HUES64 (cell line): ENCODE results near the gene ESYT2.
"Not testable (repeated sequence)": the region's sequence is repeated elsewhere in the genome, so short reads cannot be mapped to it uniquely, and the experiment has no call there.

Experiments used
- H3K27ac ChIP-seq: 2 replicates; pipeline ENCODE4 v1.7.0; 2013; ENCODE audit warnings: low read depth, low read length, inconsistent platforms
- H3K27me3 ChIP-seq: 2 replicates; pipeline ENCODE4 v1.6.1; 2013; ENCODE audit warnings: mild to moderate bottlenecking, low read length; ENCODE audit not compliant: insufficient read depth
- H3K36me3 ChIP-seq: 2 replicates; pipeline ENCODE4 v1.6.1; 2013; ENCODE audit warnings: mild to moderate bottlenecking, low read length; ENCODE audit not compliant: insufficient read depth
- H3K4me1 ChIP-seq: 2 replicates; pipeline ENCODE4 v1.6.1; 2013; ENCODE audit warnings: mild to moderate bottlenecking, low read length, moderate library complexity; ENCODE audit not compliant: insufficient read depth
- H3K4me3 ChIP-seq: 2 replicates; pipeline ENCODE4 v1.5.1; 2013; ENCODE audit warnings: mild to moderate bottlenecking, low read length, moderate library complexity
- H3K9ac ChIP-seq: 2 replicates; pipeline ENCODE4 v1.6.1; 2013; ENCODE audit warnings: mild to moderate bottlenecking, low read depth, low read length
- H3K9me3 ChIP-seq: 2 replicates; pipeline ENCODE4 v1.6.1; 2013; ENCODE audit warnings: low read depth, low read length; ENCODE audit not compliant: insufficient read depth
- WGBS: fragments of 150-250, 120-280 bp; methylation state at CpG from one replicate; pipeline ENCODE4 v1.1.7; 2013; ENCODE audit warnings: missing lambda C conversion rate; 5-methylcytosine and 5-hydroxymethylcytosine counted together

ESYT2 gene

DNA sequence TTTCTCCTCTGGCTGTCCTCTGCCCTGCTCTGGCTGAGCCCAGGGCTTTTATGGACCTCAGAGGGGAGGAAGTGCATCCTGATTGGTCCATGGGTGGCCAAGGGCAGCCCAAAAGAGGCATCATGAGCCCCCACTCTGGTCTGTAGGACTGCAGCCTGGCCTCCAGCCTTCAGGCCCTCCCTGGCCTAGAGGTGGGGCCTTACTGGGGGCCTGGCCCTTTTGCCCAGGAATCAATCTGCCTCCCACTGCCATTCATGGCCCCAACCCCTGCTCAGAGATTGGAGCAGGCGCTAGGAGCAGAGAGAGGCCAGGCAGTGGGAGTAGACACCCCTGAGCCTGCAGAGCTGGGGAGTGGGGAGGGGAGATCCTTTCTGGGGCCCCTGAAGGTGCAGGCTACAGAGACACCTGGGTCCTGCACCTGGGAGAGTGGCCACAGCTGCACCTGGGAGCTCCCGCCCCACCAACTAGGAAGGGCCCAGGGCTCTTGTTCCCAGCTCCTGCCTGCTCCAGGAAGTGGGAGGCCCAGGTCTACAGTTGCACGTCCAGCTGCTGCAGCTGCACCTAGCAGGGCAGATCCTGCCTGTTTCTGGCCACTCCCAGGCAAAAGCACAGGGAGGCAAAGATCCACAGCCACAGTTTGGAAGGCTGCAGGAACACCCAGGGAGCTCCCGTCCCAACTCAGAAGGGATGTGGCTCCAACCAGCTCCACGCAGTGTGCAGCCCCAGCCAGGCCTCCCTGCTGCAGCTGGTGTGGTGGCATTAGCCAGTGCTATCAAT is 20.6 kb upstream of the ESYT2 start:
- Histone ChIP-seq H3K4me1 (no peaks in the 10 kb centered on the region), H3K27me3 (no peaks in the 10 kb centered on the region), H3K9ac (no peak overlapping the region), H3K36me3 (no peaks in the 10 kb centered on the region), H3K9me3 (peaks cover 41% of the 10 kb centered on the region), H3K4me3 (no peak overlapping the region), H3K27ac (no peak overlapping the region)
- WGBS, result 90% methylated on average over 5 of the region's 5 CpGs

DNA sequence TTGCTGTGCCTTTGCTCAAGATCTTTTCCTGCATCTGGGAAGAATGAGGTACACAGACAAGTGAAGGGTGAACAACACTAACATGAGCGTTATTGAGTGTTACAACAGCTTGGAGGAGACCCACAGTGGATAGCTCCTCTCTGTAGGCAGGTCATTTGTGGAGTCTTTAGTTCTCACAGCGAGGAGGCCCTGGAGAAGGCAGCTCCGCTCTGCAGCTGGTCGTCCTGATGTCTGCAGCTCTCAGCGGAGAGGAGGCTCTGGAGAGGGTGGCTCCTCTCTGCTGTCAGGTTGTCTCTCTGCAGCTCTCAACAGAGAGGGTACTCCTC is 20.1 kb upstream of the ESYT2 start:
- Histone ChIP-seq H3K4me3 (no peak overlapping the region), H3K4me1 (no peaks in the 10 kb centered on the region), H3K27me3 (no peaks in the 10 kb centered on the region), H3K36me3 (no peaks in the 10 kb centered on the region), H3K27ac (no peak overlapping the region), H3K9me3 (peaks cover 43% of the 10 kb centered on the region), H3K9ac (no peak overlapping the region)
- WGBS, result 93% methylated on average over 5 of the region's 5 CpGs

DNA sequence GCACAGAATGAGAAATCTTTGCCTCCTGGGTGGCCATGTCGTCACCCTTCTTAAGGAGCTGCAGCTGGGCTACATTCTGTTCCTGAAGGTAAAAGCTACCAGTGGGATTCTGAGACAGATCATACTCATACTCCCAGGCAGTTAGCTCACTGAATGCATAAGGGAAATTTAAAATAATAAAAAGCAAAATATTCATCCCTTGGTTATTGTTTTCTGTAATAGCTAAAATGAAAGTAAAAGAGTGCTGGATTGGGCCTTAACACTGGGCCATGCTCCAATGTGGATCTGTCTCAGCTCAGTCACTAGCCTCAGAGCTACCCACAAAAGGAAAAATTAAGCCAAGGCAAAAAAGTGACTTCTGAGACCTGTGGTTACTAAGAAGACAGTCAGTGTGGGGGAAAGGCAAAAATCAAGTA is 18.1 kb upstream of the ESYT2 start:
- H3K9ac ChIP-seq, result no peak overlapping the region
- H3K9me3 ChIP-seq, result peaks cover 43% of the 10 kb centered on the region
- peaks cover 10% of the 10 kb centered on the region; the same call in 1 of the 2 replicates for H3K4me1 ChIP-seq
- no peaks in the 10 kb centered on the region for H3K27me3 ChIP-seq
- H3K27ac ChIP-seq, result no peak overlapping the region
- WGBS, result 50% methylated on average over 1 of the region's 1 CpG
- no peaks in the 10 kb centered on the region for H3K36me3 ChIP-seq
- H3K4me3 ChIP-seq, result no peak overlapping the region

DNA sequence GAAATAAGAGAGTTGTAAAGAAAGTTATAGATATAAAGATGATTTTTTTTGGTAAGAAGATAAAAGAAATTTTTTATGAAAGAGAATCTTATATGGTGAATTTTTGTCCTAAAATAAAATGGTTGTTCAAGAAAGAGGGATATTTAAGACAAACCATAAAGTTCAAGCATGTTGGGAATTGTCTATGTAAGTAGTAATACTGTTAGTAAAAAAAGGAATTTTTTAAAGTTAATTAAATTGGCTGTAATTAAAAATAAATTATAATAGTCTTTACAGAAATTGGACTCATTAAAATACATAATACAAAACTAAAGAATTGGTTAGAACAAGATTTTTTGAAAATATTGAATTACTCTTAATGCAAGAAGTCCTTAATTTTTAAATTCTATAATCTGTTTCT is 17.0 kb upstream of the ESYT2 start:
- no peaks in the 10 kb centered on the region for H3K27me3 ChIP-seq
- no peak overlapping the region for H3K27ac ChIP-seq
- H3K36me3 ChIP-seq, result no peaks in the 10 kb centered on the region
- H3K9ac ChIP-seq, result no peak overlapping the region
- no peak overlapping the region for H3K4me3 ChIP-seq
- peaks cover 10% of the 10 kb centered on the region; the same call in 1 of the 2 replicates for H3K4me1 ChIP-seq
- H3K9me3 ChIP-seq, result peaks cover 43% of the 10 kb centered on the region

DNA sequence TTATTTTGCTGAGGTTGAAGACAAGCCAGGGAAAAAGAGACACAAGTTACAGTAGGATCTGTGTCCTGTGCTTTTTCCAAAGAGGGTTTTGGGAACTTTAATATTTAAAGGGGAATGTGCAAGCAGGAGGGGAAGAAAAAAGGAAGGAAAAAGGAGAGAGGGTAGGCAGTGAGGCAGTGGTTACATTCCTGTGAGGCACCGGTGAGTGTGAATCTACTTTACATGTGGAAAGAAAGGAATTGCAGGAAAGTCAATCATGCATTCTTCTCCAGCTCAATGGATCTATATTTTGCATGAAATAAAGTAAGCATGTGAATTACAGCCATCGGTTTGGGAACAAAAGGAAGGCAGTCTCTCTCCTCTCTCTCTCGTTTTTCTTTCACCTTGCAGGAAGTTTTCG is 14.5 kb upstream of the ESYT2 start:
- Histone ChIP-seq H3K4me3 (no peak overlapping the region; the same call in 1 of the 2 replicates), H3K36me3 (no peaks in the 10 kb centered on the region), H3K9me3 (peaks cover 35% of the 10 kb centered on the region), H3K4me1 (peaks cover 10% of the 10 kb centered on the region; the same call in 1 of the 2 replicates), H3K27me3 (no peaks in the 10 kb centered on the region), H3K27ac (peak overlapping the region; percentile 87; the same call in 1 of the 2 replicates), H3K9ac (no peak overlapping the region)
- 30% methylated on average over 4 of the region's 4 CpGs for WGBS

DNA sequence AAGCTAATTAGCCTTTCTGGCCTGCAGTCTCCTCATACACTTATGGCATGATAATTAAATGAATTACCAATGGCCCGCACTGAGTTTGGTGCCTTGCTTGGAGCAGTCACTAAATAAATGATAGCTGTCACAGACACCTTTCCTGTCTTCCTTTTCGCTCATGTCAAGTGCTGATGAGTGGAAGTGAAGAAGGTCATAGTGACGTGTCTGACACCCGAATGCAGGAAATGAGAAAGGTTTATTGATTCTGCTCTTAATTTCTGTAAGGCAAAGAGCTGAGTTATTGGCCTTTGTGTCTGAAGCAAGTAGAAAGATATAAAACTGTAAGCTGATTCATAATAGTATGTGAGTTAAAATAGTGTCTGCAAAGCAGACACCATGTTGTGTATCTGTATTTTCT is 13.2 kb upstream of the ESYT2 start:
- no peaks in the 10 kb centered on the region for H3K27me3 ChIP-seq
- peaks cover 16% of the 10 kb centered on the region; the same call in 1 of the 2 replicates for H3K4me1 ChIP-seq
- peaks cover 27% of the 10 kb centered on the region for H3K9me3 ChIP-seq
- WGBS, result 92% methylated on average over 4 of the region's 4 CpGs
- H3K9ac ChIP-seq, result no peak overlapping the region
- no peak overlapping the region for H3K4me3 ChIP-seq
- H3K36me3 ChIP-seq, result no peaks in the 10 kb centered on the region
- no peak overlapping the region for H3K27ac ChIP-seq

DNA sequence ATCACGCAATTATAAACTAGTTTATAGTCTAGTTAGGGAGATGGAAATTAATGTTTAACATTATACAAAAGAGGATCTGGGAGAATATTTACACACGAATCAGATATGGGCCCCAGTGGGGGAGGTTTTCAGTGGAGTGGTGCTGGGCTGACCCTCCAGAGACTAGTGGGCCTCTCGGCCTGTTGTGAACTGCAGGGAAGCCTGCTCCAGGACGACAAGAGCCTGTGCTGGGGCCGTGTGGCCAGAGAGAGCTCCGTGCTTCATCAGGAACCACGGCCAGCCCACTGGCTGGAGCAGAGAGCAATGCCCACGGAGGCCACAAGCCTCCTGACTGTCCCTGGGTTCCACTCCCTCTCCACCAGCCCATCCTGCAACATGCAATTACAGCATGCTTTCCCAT is 11.3 kb upstream of the ESYT2 start:
- Histone ChIP-seq H3K36me3 (no peaks in the 10 kb centered on the region), H3K9me3 (peaks cover 8% of the 10 kb centered on the region), H3K4me1 (peaks cover 16% of the 10 kb centered on the region; the same call in 1 of the 2 replicates), H3K27me3 (no peaks in the 10 kb centered on the region), H3K27ac (no peak overlapping the region), H3K9ac (no peak overlapping the region), H3K4me3 (no peak overlapping the region)
- 85% methylated on average over 7 of the region's 8 CpGs for WGBS

DNA sequence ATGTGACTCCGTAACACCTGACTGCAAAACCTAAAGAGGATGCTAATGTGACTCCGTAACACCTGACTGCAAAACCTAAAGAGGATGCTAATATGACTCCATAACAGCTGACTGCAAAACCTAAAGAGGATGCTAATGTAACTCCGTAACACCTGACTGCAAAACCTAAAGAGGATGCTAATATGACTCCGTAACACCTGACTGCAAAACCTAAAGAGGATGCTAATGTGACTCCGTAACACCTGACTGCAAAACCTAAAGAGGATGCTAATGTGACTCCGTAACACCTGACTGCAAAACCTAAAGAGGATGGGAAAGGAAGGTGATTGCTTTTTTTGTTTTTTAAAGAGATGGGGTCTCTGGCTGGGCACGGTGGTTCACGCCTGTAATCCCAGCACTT is 9.9 kb upstream of the ESYT2 start:
- not testable (repeated sequence) for H3K27me3 ChIP-seq, H3K9ac ChIP-seq, H3K4me3 ChIP-seq, H3K36me3 ChIP-seq, H3K27ac ChIP-seq, H3K9me3 ChIP-seq
- WGBS, result 79% methylated on average over 7 of the region's 8 CpGs
- H3K4me1 ChIP-seq, result peaks cover 14% of the 10 kb centered on the region; the same call in 1 of the 2 replicates

DNA sequence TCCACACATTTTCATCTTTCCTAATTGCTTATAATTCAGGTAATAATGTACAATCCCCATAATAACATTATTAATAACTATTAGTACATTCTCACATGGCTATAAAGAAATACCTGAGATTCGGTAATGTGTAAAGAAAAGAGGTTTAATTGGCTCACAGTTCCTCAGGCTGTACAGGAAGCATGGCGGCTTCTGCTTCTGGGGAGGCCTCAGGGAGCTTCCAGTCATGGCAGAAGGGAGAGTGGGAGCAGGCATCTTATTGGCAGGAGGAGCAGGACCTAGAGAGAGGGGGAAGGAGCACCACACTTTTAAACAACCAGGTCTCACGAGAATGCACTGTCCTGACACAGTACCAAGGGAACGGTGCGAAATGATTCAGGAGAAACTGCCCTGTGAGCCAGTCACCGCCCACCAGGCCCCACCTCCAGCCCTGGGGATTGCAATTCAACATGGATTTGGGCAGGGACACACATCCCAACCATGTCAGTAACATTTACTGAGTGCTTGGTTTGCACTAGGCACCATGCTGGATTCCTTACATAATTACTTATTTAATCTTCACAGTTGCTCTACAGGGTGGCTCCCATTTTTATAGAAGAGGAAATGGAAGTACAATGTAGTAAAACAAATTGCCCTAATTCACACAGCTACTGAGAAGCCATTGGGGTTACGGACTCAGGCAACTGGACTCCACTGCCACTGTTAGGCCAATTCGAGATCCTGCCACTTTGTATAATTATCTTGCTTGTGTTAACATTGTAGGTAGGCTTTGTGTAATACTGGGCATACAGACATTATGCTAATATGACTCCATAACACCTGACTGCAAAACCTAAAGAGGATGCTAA is 8.7 kb upstream of the ESYT2 start:
- no peaks in the 10 kb centered on the region for H3K9me3 ChIP-seq
- no peak overlapping the region for H3K9ac ChIP-seq
- no peaks in the 10 kb centered on the region for H3K27me3 ChIP-seq
- no peak overlapping the region for H3K27ac ChIP-seq
- H3K4me3 ChIP-seq, result no peak overlapping the region
- WGBS, result 93% methylated on average over 8 of the region's 8 CpGs
- no peaks in the 10 kb centered on the region for H3K36me3 ChIP-seq
- peaks cover 6% of the 10 kb centered on the region; the same call in 1 of the 2 replicates for H3K4me1 ChIP-seq

DNA sequence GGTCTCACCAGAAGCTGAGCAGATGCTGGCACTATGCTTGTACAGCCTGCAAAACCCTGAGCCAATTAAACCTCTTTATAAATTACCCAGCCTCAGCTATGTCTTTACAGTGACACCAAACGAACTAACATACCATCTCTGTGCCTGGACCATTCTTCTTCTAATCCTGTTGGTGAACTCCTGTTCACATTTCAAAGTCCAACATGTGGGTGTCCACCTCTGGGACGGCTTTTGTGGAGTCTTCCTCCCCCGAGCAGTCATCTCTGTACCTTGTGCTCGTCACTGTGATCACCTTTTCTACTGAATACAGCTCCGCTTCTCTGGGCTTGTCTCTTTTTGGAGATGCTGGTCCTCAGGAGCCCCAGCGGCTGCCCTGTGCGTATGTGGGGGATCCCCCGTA is 7.4 kb upstream of the ESYT2 start:
- Histone ChIP-seq H3K27me3 (no peaks in the 10 kb centered on the region), H3K36me3 (no peaks in the 10 kb centered on the region), H3K4me1 (peaks cover 8% of the 10 kb centered on the region; the same call in 1 of the 2 replicates), H3K27ac (no peak overlapping the region), H3K9ac (no peak overlapping the region), H3K4me3 (no peak overlapping the region), H3K9me3 (no peaks in the 10 kb centered on the region)
- 90% methylated on average over 8 of the region's 8 CpGs for WGBS
